Left lung (tissue), 10 donors: Measurements from ENCODE around the gene SOX18. TPM values are rescaled to one million over a fixed set of nuclear protein-coding genes. Genes with fewer than 3 reads are reported as not detected.
"Not testable (repeated sequence)": the region's sequence is repeated elsewhere in the genome, so short reads cannot be mapped to it uniquely, and the experiment has no call there.

ENCODE experiments used
- ATAC-seq: fragments of 200-7000 bp; cut with Tn5 transposase; one replicate; pipeline ENCODE4 v1.9.1; 2020; ENCODE audit warnings: moderate library complexity
- DNase-seq, 4 donors: peaks; one replicate each; pipeline ENCODE4 v3.0.0-alpha.2; 2013 to 2020
- H3K27ac ChIP-seq, 2 donors: fragments of 200-600 bp; sonication (generic) in 1 of 2; one replicate each; pipeline versions ENCODE4 v1.5.0 to v1.8.0; 2020 to 2021
- H3K27me3 ChIP-seq, 2 donors: fragments of 200-600 bp; sonication (generic) in 1 of 2; one replicate each; pipeline versions ENCODE4 v1.5.0 to v1.8.0; 2020 to 2021
- H3K36me3 ChIP-seq, 2 donors: fragments of 200-600 bp; sonication (generic) in 1 of 2; one replicate each; pipeline versions ENCODE4 v1.5.0 to v1.8.0; 2020 to 2021
- H3K4me1 ChIP-seq, 2 donors: fragments of 200-600 bp; one replicate each; pipeline ENCODE4 v1.8.0; 2021
- H3K4me3 ChIP-seq, 2 donors: fragments of 200-600 bp; sonication (generic) in 1 of 2; one replicate each; pipeline versions ENCODE4 v1.5.0 to v1.8.0; 2020 to 2021; ENCODE audit warnings: mild to moderate bottlenecking in 1 of 2
- H3K9me3 ChIP-seq, 2 donors: fragments of 200-600 bp; sonication (generic) in 1 of 2; one replicate each; pipeline versions ENCODE4 v1.5.0 to v1.8.0; 2020 to 2021
- intact Hi-C, 2 donors: fragments of 100-400 bp; cut with DNase I; formaldehyde crosslinking; loops; one replicate each; pipeline versions ENCODE4 v1.11.2 to v1.14.2; 2022
- polyA plus RNA-seq, 6 donors: library from polyadenylated mRNA; unstranded; fragments of 120-200 nt; gene quantifications; one replicate each; pipeline ENCODE4 v1.2.1, GENCODE V29; 2013; ENCODE audit not compliant: insufficient read length in 6 of 6
- total RNA-seq, 2 donors: library from RNA; stranded (reverse); fragmentation: NEBNext Ultra II Directional; extraction: Animal tissue kit (Norgen Biotek cat#: 25700); gene quantifications; one replicate each; pipeline ENCODE4 v1.2.1, GENCODE V29; 2021
- TF ChIP-seq, protein P1 (sequence below), 2 donors: fragments of 200-600 bp; sonication (generic) in 1 of 2; IDR thresholded peaks; one replicate each; pipeline versions ENCODE4 v1.5.0 to v1.8.0; 2021; ENCODE audit warnings: antibody characterized with exemption in 2 of 2
- donor health status: DM: no; HTN: yes; CAD: no.
- donor health status: DM: no; HTN: no; CAD: no.

SOX18 gene
- total and polyA plus RNA-seq, 8 donors, result 11.5 to 69.2 (median 18.2) TPM

GRCh38 chr20:64021124-64021975 lies 28.1 kb downstream of the SOX18 start:
- Histone ChIP-seq H3K36me3 (peaks cover 3 to 94% of the 10 kb centered on the region in 2 donors), H3K4me1 (peaks cover 0 to 8% of the 10 kb centered on the region in 2 donors), H3K27ac (no peak overlapping the region), H3K9me3 (no peaks in the 10 kb centered on the region), H3K27me3 (no peaks in the 10 kb centered on the region), H3K4me3 (no peak overlapping the region)
- intact Hi-C loops, result no loop called here
- no peak for ATAC-seq
- TF ChIP-seq, protein P1, sequence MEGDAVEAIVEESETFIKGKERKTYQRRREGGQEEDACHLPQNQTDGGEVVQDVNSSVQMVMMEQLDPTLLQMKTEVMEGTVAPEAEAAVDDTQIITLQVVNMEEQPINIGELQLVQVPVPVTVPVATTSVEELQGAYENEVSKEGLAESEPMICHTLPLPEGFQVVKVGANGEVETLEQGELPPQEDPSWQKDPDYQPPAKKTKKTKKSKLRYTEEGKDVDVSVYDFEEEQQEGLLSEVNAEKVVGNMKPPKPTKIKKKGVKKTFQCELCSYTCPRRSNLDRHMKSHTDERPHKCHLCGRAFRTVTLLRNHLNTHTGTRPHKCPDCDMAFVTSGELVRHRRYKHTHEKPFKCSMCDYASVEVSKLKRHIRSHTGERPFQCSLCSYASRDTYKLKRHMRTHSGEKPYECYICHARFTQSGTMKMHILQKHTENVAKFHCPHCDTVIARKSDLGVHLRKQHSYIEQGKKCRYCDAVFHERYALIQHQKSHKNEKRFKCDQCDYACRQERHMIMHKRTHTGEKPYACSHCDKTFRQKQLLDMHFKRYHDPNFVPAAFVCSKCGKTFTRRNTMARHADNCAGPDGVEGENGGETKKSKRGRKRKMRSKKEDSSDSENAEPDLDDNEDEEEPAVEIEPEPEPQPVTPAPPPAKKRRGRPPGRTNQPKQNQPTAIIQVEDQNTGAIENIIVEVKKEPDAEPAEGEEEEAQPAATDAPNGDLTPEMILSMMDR (IDR thresholded peaks at IDR 0.05), result no peak
- DNase-seq, result no peak

DNA sequence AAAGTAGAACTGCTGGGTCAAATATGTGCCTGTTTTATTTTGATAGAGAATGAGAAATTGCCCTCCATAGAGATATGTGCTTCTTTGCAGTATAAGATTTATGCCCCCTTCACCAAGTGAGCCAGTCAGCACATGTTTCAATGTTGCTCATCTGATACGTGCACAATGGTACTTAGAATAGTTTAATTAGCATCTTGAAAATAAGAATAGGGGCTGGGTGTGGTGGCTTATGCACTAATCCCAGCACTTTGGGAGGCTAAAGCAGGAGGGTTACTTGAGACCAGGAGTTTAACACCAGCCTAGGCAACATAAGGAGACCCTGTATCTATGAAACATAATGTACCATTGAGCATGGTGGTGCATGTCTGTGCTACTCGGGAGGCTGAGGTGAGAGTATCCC lies 33.8 kb downstream of the SOX18 start:
- intact Hi-C loops, result no loop called here
- no peak for DNase-seq
- H3K4me3 ChIP-seq, result no peak overlapping the region
- H3K9me3 ChIP-seq, result no peaks in the 10 kb centered on the region
- no peaks in the 10 kb centered on the region for H3K27me3 ChIP-seq
- TF ChIP-seq, protein P1 (IDR thresholded peaks at IDR 0.05), result no peak
- no peak overlapping the region for H3K27ac ChIP-seq
- no peak for ATAC-seq
- H3K4me1 ChIP-seq, result peaks cover 0 to 8% of the 10 kb centered on the region in 2 donors
- H3K36me3 ChIP-seq, result peaks cover 5 to 90% of the 10 kb centered on the region in 2 donors

DNA sequence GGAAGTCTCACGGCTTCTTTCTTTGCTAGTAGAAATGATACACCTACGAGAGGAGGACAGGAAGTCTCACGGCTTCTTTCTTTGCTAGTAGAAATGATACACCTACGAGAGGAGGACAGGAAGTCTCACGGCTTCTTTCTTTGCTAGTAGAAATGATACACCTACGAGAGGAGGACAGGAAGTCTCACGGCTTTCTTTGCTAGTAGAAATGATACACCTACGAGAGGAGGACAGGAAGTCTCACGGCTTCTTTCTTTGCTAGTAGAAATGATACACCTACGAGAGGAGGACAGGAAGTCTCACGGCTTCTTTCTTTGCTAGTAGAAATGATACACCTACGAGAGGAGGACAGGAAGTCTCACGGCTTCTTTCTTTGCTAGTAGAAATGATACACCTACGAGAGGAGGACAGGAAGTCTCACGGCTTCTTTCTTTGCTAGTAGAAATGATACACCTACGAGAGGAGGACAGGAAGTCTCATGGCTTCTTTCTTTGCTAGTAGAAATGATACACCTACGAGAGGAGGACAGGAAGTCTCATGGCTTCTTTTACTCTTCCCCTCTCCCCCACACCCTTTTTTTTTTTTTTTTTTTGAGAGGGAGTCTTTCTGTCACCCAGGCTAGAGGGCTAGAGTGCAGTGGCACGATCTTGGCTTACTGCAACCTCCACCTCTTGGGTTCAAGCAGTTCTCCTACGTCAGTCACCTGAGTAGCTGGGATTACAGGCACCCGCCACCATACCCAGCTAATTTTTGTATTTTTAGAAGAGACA lies 36.9 kb downstream of the SOX18 start:
- H3K9me3 ChIP-seq, H3K27ac ChIP-seq, intact Hi-C loops, H3K27me3 ChIP-seq, H3K4me3 ChIP-seq, DNase-seq, ATAC-seq, H3K4me1 ChIP-seq: not testable (repeated sequence)
- H3K36me3 ChIP-seq, result peaks cover 6 to 87% of the 10 kb centered on the region in 2 donors

GRCh38 chr20:64011366-64011779 lies 38.1 kb downstream of the SOX18 start:
- no peak for ATAC-seq
- TF ChIP-seq, protein P1 (IDR thresholded peaks at IDR 0.05), result no peak
- Histone ChIP-seq H3K36me3 (peaks cover 6 to 84% of the 10 kb centered on the region in 2 donors), H3K27ac (no peak overlapping the region), H3K9me3 (no peaks in the 10 kb centered on the region), H3K4me3 (no peak overlapping the region), H3K4me1 (peaks cover 0 to 9% of the 10 kb centered on the region in 2 donors), H3K27me3 (no peaks in the 10 kb centered on the region)
- no peak for DNase-seq
- intact Hi-C loops, result no loop called here

DNA sequence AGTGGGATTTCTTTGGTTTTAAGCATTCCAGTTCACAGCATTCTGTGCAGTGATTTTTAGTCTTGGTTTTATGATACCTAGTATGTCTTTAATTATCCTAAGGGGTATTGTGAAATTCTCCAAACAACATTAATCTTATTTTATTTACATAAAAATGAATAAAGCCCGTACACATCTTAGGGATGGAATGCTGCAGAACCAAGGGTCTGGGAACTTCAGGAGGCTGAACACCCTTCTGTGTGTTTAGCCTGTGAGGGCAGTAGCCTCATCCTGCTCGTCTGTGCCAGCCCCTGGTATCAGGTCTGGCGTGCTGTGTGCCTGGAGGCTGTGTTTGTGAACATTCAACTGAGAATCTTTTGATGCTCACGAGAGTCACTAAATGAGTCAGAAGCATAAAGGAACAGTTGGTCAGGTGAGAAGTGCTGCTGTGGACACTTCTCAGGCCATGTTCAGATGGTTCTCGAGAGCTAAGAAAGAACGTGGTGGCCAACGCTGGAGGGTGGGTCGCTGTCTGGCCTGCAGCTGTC lies 38.7 kb downstream of the SOX18 start:
- DNase-seq (no peak), ATAC-seq (no peak)
- intact Hi-C loops, result no loop called here
- H3K36me3 ChIP-seq, result peaks cover 6 to 84% of the 10 kb centered on the region in 2 donors
- no peak overlapping the region for H3K4me3 ChIP-seq
- no peak overlapping the region for H3K27ac ChIP-seq
- peaks cover 0 to 9% of the 10 kb centered on the region in 2 donors for H3K4me1 ChIP-seq
- H3K9me3 ChIP-seq, result no peaks in the 10 kb centered on the region
- H3K27me3 ChIP-seq, result no peaks in the 10 kb centered on the region
- TF ChIP-seq, protein P1 (IDR thresholded peaks at IDR 0.05), result no peak
